Stimulated activated naive B cell treated with anti-CD40 and anti-IgM and Interleukin-4, amounts not matched to agents 10 μg/mL and 1 μg/mL and 100 μg/mL, for 72 hours (primary cell): ENCODE results near the gene SLCO4C1.

Experiments
- ATAC-seq, 2 donors: fragments of 150-1000 bp; cut with Tn5 transposase; replicated peaks; 2 replicates each; pipeline ENCODE4 v1.10.0; 2021; ENCODE audit warnings: moderate library complexity in 1 of 2
- DNase-seq: peaks from one replicate; pipeline ENCODE4 v3.0.0; 2021
- H3K27ac Mint-ChIP-seq: one replicate; pipeline ENCODE4 v1.8.0; 2022; ENCODE audit warnings: mild to moderate bottlenecking, mixed read lengths
- H3K27me3 Mint-ChIP-seq, 2 donors: one replicate each; pipeline ENCODE4 v1.8.0; 2022; ENCODE audit warnings: mixed read lengths in 2 of 2
- H3K36me3 Mint-ChIP-seq, 2 donors: one replicate each; pipeline ENCODE4 v1.8.0; 2022; ENCODE audit warnings: mixed read lengths in 2 of 2, mild to moderate bottlenecking in 1 of 2
- H3K4me1 Mint-ChIP-seq, 2 donors: one replicate each; pipeline ENCODE4 v1.8.0; 2022; ENCODE audit warnings: mixed read lengths in 2 of 2, mild to moderate bottlenecking in 1 of 2
- H3K4me3 Mint-ChIP-seq, 2 donors: one replicate each; pipeline ENCODE4 v1.8.0; 2022; ENCODE audit warnings: mild to moderate bottlenecking in 2 of 2, mixed read lengths in 2 of 2, moderate library complexity in 1 of 2
- H3K9me3 Mint-ChIP-seq, 2 donors: one replicate each; pipeline ENCODE4 v1.8.0; 2022; ENCODE audit warnings: mixed read lengths in 2 of 2, mild to moderate bottlenecking in 1 of 2

SLCO4C1 gene

GRCh38 chr5:102289251-102289899, 6.7 kb downstream of the SLCO4C1 start:
- H3K4me1 Mint-ChIP-seq = peaks cover 12 to 38% of the 10 kb centered on the region in 2 donors
- H3K4me3 Mint-ChIP-seq = no peak overlapping the region
- H3K27ac Mint-ChIP-seq = no peak overlapping the region
- H3K9me3 Mint-ChIP-seq = no peaks in the 10 kb centered on the region
- no peaks in the 10 kb centered on the region for H3K36me3 Mint-ChIP-seq
- H3K27me3 Mint-ChIP-seq = no peaks in the 10 kb centered on the region
- ATAC-seq = no peak
- DNase-seq = no peak

- no peak for DNase-seq
- H3K27me3 Mint-ChIP-seq = no peaks in the 10 kb centered on the region
- no peaks in the 10 kb centered on the region for H3K36me3 Mint-ChIP-seq
- H3K4me1 Mint-ChIP-seq = peaks cover 16 to 46% of the 10 kb centered on the region in 2 donors
- ATAC-seq = no peak
- no peak overlapping the region for H3K4me3 Mint-ChIP-seq
- H3K27ac Mint-ChIP-seq = no peak overlapping the region
- no peaks in the 10 kb centered on the region for H3K9me3 Mint-ChIP-seq
Measured at GRCh38 chr5:102288630-102289029, 7.5 kb downstream of the SLCO4C1 start.

GRCh38 chr5:102286476-102286875, 9.6 kb downstream of the SLCO4C1 start:
- peaks cover 16 to 51% of the 10 kb centered on the region in 2 donors for H3K4me1 Mint-ChIP-seq
- no peak overlapping the region for H3K27ac Mint-ChIP-seq
- DNase-seq = no peak
- no peak overlapping the region for H3K4me3 Mint-ChIP-seq
- no peaks in the 10 kb centered on the region for H3K27me3 Mint-ChIP-seq
- H3K9me3 Mint-ChIP-seq = no peaks in the 10 kb centered on the region
- ATAC-seq = peak; percentile 34 to 51
- H3K36me3 Mint-ChIP-seq = no peaks in the 10 kb centered on the region

- no peak for DNase-seq
- no peaks in the 10 kb centered on the region for H3K36me3 Mint-ChIP-seq
- ATAC-seq = peak; percentile 76
- H3K27me3 Mint-ChIP-seq = no peaks in the 10 kb centered on the region
- no peaks in the 10 kb centered on the region for H3K9me3 Mint-ChIP-seq
- H3K4me3 Mint-ChIP-seq = no peak overlapping the region
- peaks cover 13 to 38% of the 10 kb centered on the region in 2 donors for H3K4me1 Mint-ChIP-seq
- no peak overlapping the region for H3K27ac Mint-ChIP-seq
Measured at GRCh38 chr5:102283102-102283797, 12.8 kb downstream of the SLCO4C1 start.

GRCh38 chr5:102279711-102280110, 16.4 kb downstream of the SLCO4C1 start:
- Mint-ChIP-seq H3K36me3 (no peaks in the 10 kb centered on the region), H3K27ac (no peak overlapping the region), H3K9me3 (no peaks in the 10 kb centered on the region), H3K4me3 (no peak overlapping the region), H3K4me1 (peaks cover 8 to 17% of the 10 kb centered on the region in 2 donors), H3K27me3 (no peaks in the 10 kb centered on the region)
- no peak for ATAC-seq
- DNase-seq = no peak

- H3K36me3 Mint-ChIP-seq = no peaks in the 10 kb centered on the region
- H3K27ac Mint-ChIP-seq = no peak overlapping the region
- no peaks in the 10 kb centered on the region for H3K27me3 Mint-ChIP-seq
- DNase-seq (no peak), ATAC-seq (no peak)
- peaks cover 0 to 2% of the 10 kb centered on the region in 2 donors for H3K4me1 Mint-ChIP-seq
- H3K9me3 Mint-ChIP-seq = no peaks in the 10 kb centered on the region
- H3K4me3 Mint-ChIP-seq = no peak overlapping the region
Measured at GRCh38 chr5:102278231-102278630, 17.9 kb downstream of the SLCO4C1 start.

GRCh38 chr5:102277144-102277543, 18.9 kb downstream of the SLCO4C1 start:
- no peaks in the 10 kb centered on the region for H3K27me3 Mint-ChIP-seq
- H3K9me3 Mint-ChIP-seq = no peaks in the 10 kb centered on the region
- no peaks in the 10 kb centered on the region for H3K4me1 Mint-ChIP-seq
- ATAC-seq (no peak), DNase-seq (no peak)
- H3K4me3 Mint-ChIP-seq = no peak overlapping the region
- H3K36me3 Mint-ChIP-seq = no peaks in the 10 kb centered on the region
- H3K27ac Mint-ChIP-seq = no peak overlapping the region

GRCh38 chr5:102271759-102272158, 24.3 kb downstream of the SLCO4C1 start:
- Mint-ChIP-seq H3K36me3 (peaks cover 10% of the 10 kb centered on the region in 2 donors), H3K27ac (no peak overlapping the region), H3K27me3 (no peaks in the 10 kb centered on the region), H3K4me1 (no peaks in the 10 kb centered on the region), H3K4me3 (no peak overlapping the region), H3K9me3 (peaks cover 11 to 19% of the 10 kb centered on the region in 2 donors)
- DNase-seq (no peak), ATAC-seq (no peak)

- no peaks in the 10 kb centered on the region for H3K27me3 Mint-ChIP-seq
- no peak overlapping the region for H3K4me3 Mint-ChIP-seq
- H3K36me3 Mint-ChIP-seq = peaks cover 10% of the 10 kb centered on the region in 2 donors
- DNase-seq (no peak), ATAC-seq (no peak)
- peaks cover 11 to 23% of the 10 kb centered on the region in 2 donors for H3K9me3 Mint-ChIP-seq
- H3K4me1 Mint-ChIP-seq = no peaks in the 10 kb centered on the region
- H3K27ac Mint-ChIP-seq = no peak overlapping the region
Measured at GRCh38 chr5:102270036-102270435, 26.0 kb downstream of the SLCO4C1 start.

GRCh38 chr5:102262688-102263087, 33.4 kb downstream of the SLCO4C1 start:
- Mint-ChIP-seq H3K36me3 (peaks cover 0 to 3% of the 10 kb centered on the region in 2 donors), H3K27ac (no peak overlapping the region), H3K4me3 (no peak overlapping the region), H3K9me3 (peaks cover 0 to 7% of the 10 kb centered on the region in 2 donors), H3K4me1 (no peaks in the 10 kb centered on the region), H3K27me3 (no peaks in the 10 kb centered on the region)
- ATAC-seq (no peak), DNase-seq (no peak)

- Mint-ChIP-seq H3K36me3 (no peaks in the 10 kb centered on the region), H3K27me3 (peaks cover 0 to 10% of the 10 kb centered on the region in 2 donors), H3K4me1 (no peaks in the 10 kb centered on the region), H3K27ac (no peak overlapping the region), H3K4me3 (no peak overlapping the region), H3K9me3 (no peaks in the 10 kb centered on the region)
- ATAC-seq = no peak
- no peak for DNase-seq
Measured at GRCh38 chr5:102249381-102249780, 46.7 kb downstream of the SLCO4C1 start.

- ATAC-seq = no peak
- H3K36me3 Mint-ChIP-seq = no peaks in the 10 kb centered on the region
- no peak for DNase-seq
- H3K27me3 Mint-ChIP-seq = no peaks in the 10 kb centered on the region
- H3K27ac Mint-ChIP-seq = no peak overlapping the region
- H3K4me1 Mint-ChIP-seq = no peaks in the 10 kb centered on the region
- H3K4me3 Mint-ChIP-seq = no peak overlapping the region
- peaks cover 0 to 3% of the 10 kb centered on the region in 2 donors for H3K9me3 Mint-ChIP-seq
Measured at GRCh38 chr5:102243213-102243612, 52.9 kb downstream of the SLCO4C1 start.

GRCh38 chr5:102241809-102242421, 54.2 kb downstream of the SLCO4C1 start:
- ATAC-seq = peak in 1 of 2 donors; percentile 16
- Mint-ChIP-seq H3K27me3 (no peaks in the 10 kb centered on the region), H3K36me3 (no peaks in the 10 kb centered on the region), H3K9me3 (peaks cover 0 to 3% of the 10 kb centered on the region in 2 donors), H3K27ac (no peak overlapping the region), H3K4me3 (no peak overlapping the region), H3K4me1 (no peaks in the 10 kb centered on the region)
- no peak for DNase-seq

GRCh38 chr5:102231693-102232619, 64.1 kb downstream of the SLCO4C1 start:
- ATAC-seq (no peak), DNase-seq (no peak)
- H3K9me3 Mint-ChIP-seq = no peaks in the 10 kb centered on the region
- no peak overlapping the region for H3K4me3 Mint-ChIP-seq
- H3K27ac Mint-ChIP-seq = no peak overlapping the region
- H3K27me3 Mint-ChIP-seq = no peaks in the 10 kb centered on the region
- peaks cover 0 to 8% of the 10 kb centered on the region in 2 donors for H3K4me1 Mint-ChIP-seq
- no peaks in the 10 kb centered on the region for H3K36me3 Mint-ChIP-seq
